ENCODE results near the gene FBXL16. TPM values are rescaled to one million over a fixed set of nuclear protein-coding genes. Genes with fewer than 3 reads are reported as not detected.

Gene FBXL16
- total and polyA plus RNA-seq, 2 of the 13 experiments (the other 11 are each of a cell fraction or from before 2014, with no cell fraction given), result 0.22 to 2.0 TPM

DNA sequence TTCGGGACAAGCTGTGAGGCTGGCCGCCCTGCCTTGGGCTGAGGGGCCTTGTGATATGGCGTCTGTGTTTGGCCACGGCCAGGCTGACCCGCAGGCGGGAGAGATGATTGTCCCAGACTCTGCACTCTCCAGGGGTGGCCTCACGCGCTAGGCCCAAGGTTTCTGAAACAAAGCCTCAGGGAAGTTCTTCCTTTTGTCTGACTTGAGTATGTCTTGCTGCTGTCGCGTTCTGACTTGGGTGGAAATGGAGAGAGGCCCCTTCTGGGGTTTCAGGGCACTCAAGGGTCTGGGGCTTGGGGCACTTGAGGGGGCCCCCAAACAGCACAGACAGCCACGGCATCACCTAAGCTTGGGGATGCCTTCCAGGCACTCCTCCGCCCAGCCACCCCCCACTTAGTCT, 5.5 kb upstream of the FBXL16 start:
- H2AFZ ChIP-seq (ENCODE audit: low read length), result no peak overlapping the region
- H3K4me2 ChIP-seq (ENCODE audit: low read depth, low read length), result no peak overlapping the region
- H3K4me3 ChIP-seq (replicated peaks in 1 of 3; ENCODE audit: insufficient read depth in 1 of 3, low read depth in 2 of 3, low read length in 3 of 3), result no peak overlapping the region
- H3K79me2 ChIP-seq (ENCODE audit: insufficient read depth, low read length), result no peaks in the 10 kb centered on the region
- WGBS (ENCODE audit: low lambda C conversion rate), result 19% methylated on average over 6 of the region's 12 CpGs
- intact Hi-C loops (cut with micrococcal nuclease; ENCODE audit: unreplicated experiment), result no loop called here
- POLR2A ChIA-PET, result no interaction called here
- BruUV-seq (replicated peaks), result no TSS peak
- ATAC-seq (no peak), FAIRE-seq (no peak), DNase-seq (ENCODE audit: low spot score) (no peak)
- H3K36me3 ChIP-seq (replicated peaks in 1 of 2; ENCODE audit: control insufficient read depth in 1 of 2, insufficient read depth in 2 of 2, low read length in 2 of 2), result no peaks in the 10 kb centered on the region
- TF ChIP-seq ZNF253 (CRISPR knock-in tag; IDR thresholded peaks at IDR 0.05; ENCODE audit: borderline replicate concordance), result no peak
- TF ChIP-seq ZNF18 (CRISPR knock-in tag; IDR thresholded peaks at IDR 0.05; ENCODE audit: insufficient replicate concordance), result no peak
- TF ChIP-seq ZNF839 (CRISPR knock-in tag; IDR thresholded peaks at IDR 0.05; ENCODE audit: borderline replicate concordance), result no peak
- TF ChIP-seq ELF3 (CRISPR knock-in tag; IDR thresholded peaks at IDR 0.05), result no peak
- no peak for TF ChIP-seq BRCA1 (CRISPR knock-in tag; IDR thresholded peaks at IDR 0.05)
- TF ChIP-seq PAWR (CRISPR knock-in tag; IDR thresholded peaks at IDR 0.05; ENCODE audit: borderline replicate concordance), result no peak
- TF ChIP-seq SIN3A (IDR thresholded peaks at IDR 0.05; ENCODE audit: borderline replicate concordance, low read depth, low read length), result no peak
- no peak for TF ChIP-seq ZNF761 (CRISPR knock-in tag; conservative IDR thresholded peaks at IDR 0.05)
- TF ChIP-seq ZNF431 (CRISPR knock-in tag; IDR thresholded peaks at IDR 0.05; ENCODE audit: borderline replicate concordance, low read depth), result no peak
- TF ChIP-seq ZBTB3 (CRISPR knock-in tag; IDR thresholded peaks at IDR 0.05; ENCODE audit: borderline replicate concordance, low read depth), result no peak
- no peak for TF ChIP-seq RXRA (CRISPR knock-in tag; IDR thresholded peaks at IDR 0.05)
- no peak for TF ChIP-seq SMAD1 (CRISPR knock-in tag; IDR thresholded peaks at IDR 0.05; ENCODE audit: borderline replicate concordance, low read depth)
- no peak for TF ChIP-seq DR1 (CRISPR knock-in tag; IDR thresholded peaks at IDR 0.05)
- TF ChIP-seq ZNF7 (CRISPR knock-in tag; IDR thresholded peaks at IDR 0.05), result no peak
- no peaks in the 10 kb centered on the region for H4K20me1 ChIP-seq (ENCODE audit: insufficient read depth, low read length)
- peaks cover 25% of the 10 kb centered on the region for H3K4me1 ChIP-seq (ENCODE audit: insufficient read depth, low read length)
- no peak overlapping the region for H3K27ac ChIP-seq (ENCODE audit: extremely low read length, insufficient read depth, low read length)
- no peak overlapping the region for H3K9ac ChIP-seq (ENCODE audit: insufficient read depth, low read depth, low read length)
- in situ Hi-C loops (cut with HindIII; ENCODE audit: extremely low pct_ligation_motif_present, low pct_unique_long_range_greater_than_20kb), result loop anchor here (5.0 kb wide), 1 partner anchor 76 kb away; the partner anchor contains the start of genes CHTF18 and RPUSD1
- H3K27me3 ChIP-seq (ENCODE audit: control insufficient read depth in 1 of 2, insufficient read depth in 2 of 2, low read length in 2 of 2), result peaks cover 8 to 49% of the 10 kb centered on the region in 2 experiments; a peak in 4 of 5 replicates
- CTCF ChIA-PET (ENCODE audit: low intra/inter-chr PET ratio, low total read pairs), result interaction anchor here (0.7 to 2.3 kb wide), 4 partner anchors 23 to 76 kb away, joined by 3 to 19 read pairs (median 10); no protein-coding TSS in a partner anchor
- H3K9me3 ChIP-seq (ENCODE audit: low read length), result no peaks in the 10 kb centered on the region
